Nephron (organoid): ENCODE measurements around the gene RAB25.

Experiments
- H3K27ac Mint-ChIP-seq, 3 experiments: 2 replicates each; pipeline ENCODE4 v1.8.0; 2020; ENCODE audit warnings: mixed read lengths in 3 of 3, mild to moderate bottlenecking in 2 of 3, moderate library complexity in 1 of 3
- H3K27me3 Mint-ChIP-seq: 2 replicates; pipeline ENCODE4 v1.8.0; 2021; ENCODE audit warnings: low read depth, mild to moderate bottlenecking, moderate library complexity, mixed read lengths
- H3K36me3 Mint-ChIP-seq: 2 replicates; pipeline ENCODE4 v1.8.0; 2020; ENCODE audit warnings: low read depth, mixed read lengths
- H3K4me1 Mint-ChIP-seq: 2 replicates; pipeline ENCODE4 v1.8.0; 2020; ENCODE audit warnings: mixed read lengths
- H3K4me3 Mint-ChIP-seq, 3 experiments: 2 replicates each; pipeline ENCODE4 v1.8.0; 2020; ENCODE audit warnings: mild to moderate bottlenecking in 3 of 3, mixed read lengths in 3 of 3, moderate library complexity in 2 of 3
- H3K9me3 Mint-ChIP-seq: 2 replicates; pipeline ENCODE4 v1.8.0; 2020; ENCODE audit warnings: mixed read lengths
- TF ChIP-seq, protein P1 (sequence below), 3 experiments: fragments of 200-600 bp; sonication (generic); IDR thresholded peaks; one replicate each; pipeline ENCODE4 v1.5.0; 2021; ENCODE audit warnings: antibody characterized with exemption in 3 of 3; ENCODE audit not compliant: unreplicated experiment in 3 of 3

Gene RAB25

DNA sequence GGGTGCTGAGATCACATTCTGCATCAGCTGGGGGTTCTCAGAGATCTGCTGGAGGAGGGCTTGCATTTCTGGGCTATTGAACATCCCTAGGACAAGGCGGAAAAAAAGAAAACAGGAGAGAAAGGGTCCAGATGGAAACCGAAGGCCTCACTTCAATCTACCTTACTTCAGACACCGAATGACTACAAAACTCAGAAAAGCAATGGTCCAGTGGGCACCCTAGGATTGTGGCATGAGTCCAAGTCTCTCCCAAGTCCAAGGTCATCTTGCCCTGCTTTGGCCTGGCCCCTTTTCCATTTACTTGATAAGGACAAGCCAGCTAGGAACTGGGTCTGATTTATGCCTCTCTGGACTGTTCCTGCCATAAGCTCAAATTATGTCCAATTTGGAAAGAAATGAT lies 18.1 kb upstream of the RAB25 start:
- H3K9me3 Mint-ChIP-seq, result no peaks in the 10 kb centered on the region
- no peaks in the 10 kb centered on the region for H3K27me3 Mint-ChIP-seq

DNA sequence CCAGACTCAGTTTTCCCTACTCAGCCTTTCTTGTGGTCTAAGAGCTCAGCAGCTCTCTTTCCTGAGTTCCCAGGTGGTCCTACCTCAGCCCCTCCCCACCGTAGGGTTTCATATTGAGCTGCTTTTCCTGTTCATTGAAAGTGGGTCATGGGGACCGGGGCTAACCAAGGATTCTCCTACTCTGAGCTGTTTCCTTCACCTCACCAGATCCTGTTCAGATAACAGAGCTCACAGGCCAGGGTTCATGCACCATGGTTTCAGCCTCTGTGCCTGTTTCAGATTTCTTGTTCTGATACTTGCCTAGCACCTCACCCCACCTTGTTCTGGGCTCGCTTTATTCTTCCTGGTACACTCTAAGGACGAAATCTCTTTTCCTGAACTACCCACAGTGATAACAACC lies 15.9 kb upstream of the RAB25 start:
- no peaks in the 10 kb centered on the region for H3K27me3 Mint-ChIP-seq

More for the DNA sequence above, 18.1 kb upstream of the RAB25 start:
- Mint-ChIP-seq H3K4me3 (no peak overlapping the region), H3K4me1 (no peaks in the 10 kb centered on the region), H3K27ac (no peak overlapping the region), H3K36me3 (peaks cover 45% of the 10 kb centered on the region)
- TF ChIP-seq, protein P1, sequence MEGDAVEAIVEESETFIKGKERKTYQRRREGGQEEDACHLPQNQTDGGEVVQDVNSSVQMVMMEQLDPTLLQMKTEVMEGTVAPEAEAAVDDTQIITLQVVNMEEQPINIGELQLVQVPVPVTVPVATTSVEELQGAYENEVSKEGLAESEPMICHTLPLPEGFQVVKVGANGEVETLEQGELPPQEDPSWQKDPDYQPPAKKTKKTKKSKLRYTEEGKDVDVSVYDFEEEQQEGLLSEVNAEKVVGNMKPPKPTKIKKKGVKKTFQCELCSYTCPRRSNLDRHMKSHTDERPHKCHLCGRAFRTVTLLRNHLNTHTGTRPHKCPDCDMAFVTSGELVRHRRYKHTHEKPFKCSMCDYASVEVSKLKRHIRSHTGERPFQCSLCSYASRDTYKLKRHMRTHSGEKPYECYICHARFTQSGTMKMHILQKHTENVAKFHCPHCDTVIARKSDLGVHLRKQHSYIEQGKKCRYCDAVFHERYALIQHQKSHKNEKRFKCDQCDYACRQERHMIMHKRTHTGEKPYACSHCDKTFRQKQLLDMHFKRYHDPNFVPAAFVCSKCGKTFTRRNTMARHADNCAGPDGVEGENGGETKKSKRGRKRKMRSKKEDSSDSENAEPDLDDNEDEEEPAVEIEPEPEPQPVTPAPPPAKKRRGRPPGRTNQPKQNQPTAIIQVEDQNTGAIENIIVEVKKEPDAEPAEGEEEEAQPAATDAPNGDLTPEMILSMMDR (IDR thresholded peaks at IDR 0.05; ENCODE audit: unreplicated experiment in 3 of 3), result no peak

DNA sequence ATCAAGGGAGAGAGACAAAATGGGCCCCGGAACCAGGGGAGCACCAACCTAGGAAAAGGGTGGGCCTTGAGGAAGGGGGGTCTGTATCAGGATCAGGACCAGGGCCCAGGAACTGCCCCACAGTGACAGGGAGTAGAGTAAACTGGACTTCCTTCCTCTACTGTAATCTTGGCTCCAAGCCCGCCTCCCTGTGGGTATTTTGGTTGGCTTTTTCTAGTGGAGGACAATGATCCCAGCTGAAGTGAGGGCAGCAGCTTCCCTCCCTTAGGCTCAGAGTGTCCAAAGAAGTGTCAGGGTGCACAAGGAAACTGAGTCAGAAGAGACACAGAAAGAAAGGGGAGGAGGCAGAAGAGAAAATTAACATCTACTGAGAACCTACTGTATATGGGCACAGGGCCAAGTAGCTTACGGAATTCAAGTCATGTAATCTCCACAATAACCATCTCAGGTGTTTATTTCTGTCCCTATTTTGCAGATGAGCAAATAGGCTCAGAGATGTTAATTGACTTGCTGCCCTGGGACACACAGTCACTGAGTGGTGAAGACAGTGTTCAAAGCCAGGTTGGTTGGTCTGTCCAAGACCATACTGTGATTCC lies 12.2 kb upstream of the RAB25 start:
- TF ChIP-seq, protein P1 (IDR thresholded peaks at IDR 0.05; ENCODE audit: unreplicated experiment in 3 of 3), result no peak
- H3K27me3 Mint-ChIP-seq, result no peaks in the 10 kb centered on the region
- peaks cover 16% of the 10 kb centered on the region for H3K4me1 Mint-ChIP-seq
- H3K27ac Mint-ChIP-seq, result no peak overlapping the region
- H3K36me3 Mint-ChIP-seq, result peaks cover 41% of the 10 kb centered on the region
- H3K9me3 Mint-ChIP-seq, result no peaks in the 10 kb centered on the region
- H3K4me3 Mint-ChIP-seq, result no peak overlapping the region

More for the DNA sequence above, 15.9 kb upstream of the RAB25 start:
- Mint-ChIP-seq H3K36me3 (peaks cover 60% of the 10 kb centered on the region), H3K4me3 (no peak overlapping the region), H3K9me3 (no peaks in the 10 kb centered on the region), H3K27ac (no peak overlapping the region), H3K4me1 (no peaks in the 10 kb centered on the region)
- TF ChIP-seq, protein P1 (IDR thresholded peaks at IDR 0.05; ENCODE audit: unreplicated experiment in 3 of 3), result no peak

DNA sequence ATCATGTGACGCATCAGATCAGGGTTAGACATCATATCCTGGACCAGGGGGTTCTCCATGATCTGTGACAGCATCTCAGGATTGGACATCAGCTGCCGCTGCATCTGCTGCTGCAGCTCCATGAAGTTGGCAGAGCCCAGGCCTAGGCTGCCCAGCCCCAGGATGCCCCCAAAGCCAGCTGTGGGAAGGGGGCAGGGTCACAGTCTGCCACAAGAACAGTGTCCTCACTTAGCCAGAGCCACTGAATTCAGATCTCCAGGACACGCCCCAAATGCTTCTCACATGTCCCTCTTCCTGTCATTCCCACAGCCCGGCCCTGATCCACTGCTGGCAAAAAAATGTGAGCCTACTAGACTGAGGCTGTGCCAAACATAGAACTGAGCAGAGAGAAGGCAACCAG lies 10.6 kb upstream of the RAB25 start:
- Mint-ChIP-seq H3K27ac (no peak overlapping the region), H3K27me3 (no peaks in the 10 kb centered on the region), H3K36me3 (peaks cover 30% of the 10 kb centered on the region), H3K9me3 (no peaks in the 10 kb centered on the region), H3K4me1 (peaks cover 19% of the 10 kb centered on the region), H3K4me3 (peak overlapping the region in 2 of 3 experiments; percentile 59 to 62)
- TF ChIP-seq, protein P1 (IDR thresholded peaks at IDR 0.05; ENCODE audit: unreplicated experiment in 3 of 3), result no peak

DNA sequence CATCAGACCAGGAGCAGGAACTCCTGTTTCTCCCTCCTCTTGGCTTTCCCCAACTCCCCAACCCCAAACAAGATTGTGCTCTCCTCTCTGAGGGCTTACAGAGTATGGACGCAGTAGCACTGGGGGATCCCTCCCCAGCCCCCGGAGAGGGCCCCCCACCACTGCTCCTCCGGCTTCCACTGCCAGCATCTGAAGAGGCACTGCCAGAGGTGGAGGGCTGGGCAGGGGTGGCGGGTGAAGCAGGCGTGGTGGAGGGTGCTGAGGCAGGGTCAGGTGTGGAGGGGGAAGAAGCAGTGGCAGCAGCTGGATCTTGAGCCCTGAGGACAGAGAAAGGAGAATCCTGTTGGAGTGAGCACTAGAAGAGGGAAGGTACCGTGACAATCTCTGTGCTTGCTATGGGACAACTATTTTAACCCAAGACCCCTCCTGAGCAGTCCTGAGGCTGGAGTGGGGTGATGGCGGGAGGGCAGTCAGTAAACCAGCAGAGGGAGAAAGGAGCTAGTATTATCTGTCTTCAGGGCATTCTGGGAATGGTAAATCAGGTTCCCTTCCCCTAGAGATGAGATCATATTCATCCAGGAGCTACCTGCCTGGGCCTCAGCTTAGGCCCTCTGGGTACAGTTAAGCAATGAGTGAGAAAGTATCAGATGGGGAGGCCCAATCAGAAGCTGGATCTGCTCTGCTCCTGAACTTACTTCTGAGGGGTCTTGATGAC lies 9.8 kb upstream of the RAB25 start:
- H3K4me3 Mint-ChIP-seq, result peak overlapping the region; percentile 50 to 73 (median 59)
- no peaks in the 10 kb centered on the region for H3K27me3 Mint-ChIP-seq
- H3K36me3 Mint-ChIP-seq, result peaks cover 31% of the 10 kb centered on the region
- H3K27ac Mint-ChIP-seq, result peak overlapping the region; percentile 7 to 53 (median 30)
- no peaks in the 10 kb centered on the region for H3K9me3 Mint-ChIP-seq
- TF ChIP-seq, protein P1 (IDR thresholded peaks at IDR 0.05; ENCODE audit: unreplicated experiment in 3 of 3), result no peak
- peaks cover 24% of the 10 kb centered on the region for H3K4me1 Mint-ChIP-seq
